CD8-positive, alpha-beta memory T cell (primary cell): ENCODE data around the gene CASP3. TPM values are rescaled to one million over a fixed set of nuclear protein-coding genes. Genes with fewer than 3 reads are reported as not detected.
"Not testable (repeated sequence)": the region's sequence is repeated elsewhere in the genome, so short reads cannot be mapped to it uniquely, and the experiment has no call there.

Experiments
- CTCF ChIA-PET: fragments of 350-600 bp; sonication (Branson Sonifier 250); formaldehyde crosslinking; loops from one replicate; lab custom pipeline; 2021; ENCODE audit warnings: antibody characterized with exemption; lab: Charles Lee
- POLR2A ChIA-PET: fragments of 350-600 bp; sonication (Branson Sonifier 250); formaldehyde crosslinking; loops from one replicate; lab custom pipeline; 2021; ENCODE audit warnings: antibody characterized with exemption; lab: Charles Lee
- DNase-seq, 5 donors: peaks; one replicate each; pipeline versions ENCODE4 v3.0.0 to v3.0.0-alpha.2; 2020 to 2022; ENCODE audit warnings: mixed read lengths in 1 of 5
- H3K27ac ChIP-seq: one replicate; pipeline ENCODE4 v1.7.0; 2013; ENCODE audit warnings: low read depth, mild to moderate bottlenecking, low read length, moderate library complexity
- H3K27me3 ChIP-seq: 2 replicates; pipeline ENCODE4 v1.7.0; 2013; ENCODE audit warnings: low read length, mild to moderate bottlenecking; ENCODE audit not compliant: insufficient read depth, poor library complexity, severe bottlenecking
- H3K36me3 ChIP-seq: 2 replicates; pipeline ENCODE4 v1.7.0; 2013; ENCODE audit warnings: mild to moderate bottlenecking, low read length, moderate library complexity; ENCODE audit not compliant: insufficient read depth
- H3K4me1 ChIP-seq: 2 replicates; pipeline ENCODE4 v1.7.0; 2013; ENCODE audit warnings: mild to moderate bottlenecking, low read length, moderate library complexity; ENCODE audit not compliant: insufficient read depth
- H3K4me3 ChIP-seq: 2 replicates; pipeline ENCODE4 v1.7.0; 2013; ENCODE audit warnings: mild to moderate bottlenecking, low read length
- H3K9me3 ChIP-seq: 2 replicates; pipeline ENCODE4 v1.7.0; 2013; ENCODE audit warnings: mild to moderate bottlenecking, low read length
- H3K27ac Mint-ChIP-seq, 8 donors: one replicate each; pipeline ENCODE4 v1.8.0; 2020 to 2021; ENCODE audit warnings: mixed read lengths in 8 of 8, mild to moderate bottlenecking in 6 of 8, inconsistent platforms in 3 of 8, moderate library complexity in 3 of 8
- H3K27me3 Mint-ChIP-seq, 2 donors: one replicate each; pipeline ENCODE4 v1.8.0; 2020 to 2021; ENCODE audit warnings: mixed read lengths in 2 of 2, mild to moderate bottlenecking in 1 of 2, moderate library complexity in 1 of 2
- H3K36me3 Mint-ChIP-seq, 3 donors: one replicate each; pipeline ENCODE4 v1.8.0; 2020 to 2021; ENCODE audit warnings: mixed read lengths in 3 of 3, inconsistent platforms in 1 of 3, mild to moderate bottlenecking in 1 of 3
- H3K4me1 Mint-ChIP-seq, 3 donors: one replicate each; pipeline ENCODE4 v1.8.0; 2020 to 2021; ENCODE audit warnings: mixed read lengths in 3 of 3, inconsistent platforms in 1 of 3, mild to moderate bottlenecking in 1 of 3
- H3K4me3 Mint-ChIP-seq, 7 donors: one replicate each; pipeline ENCODE4 v1.8.0; 2020 to 2021; ENCODE audit warnings: mixed read lengths in 7 of 7, mild to moderate bottlenecking in 6 of 7, moderate library complexity in 4 of 7, inconsistent platforms in 2 of 7
- H3K9me3 Mint-ChIP-seq, 5 donors: one replicate each; pipeline ENCODE4 v1.8.0; 2020 to 2022; ENCODE audit warnings: mixed read lengths in 5 of 5, mild to moderate bottlenecking in 3 of 5, moderate library complexity in 2 of 5, inconsistent platforms in 1 of 5
- polyA plus RNA-seq: library from polyadenylated mRNA; unstranded; fragments of 300-500 nt; fragmentation: Illumina TruSeq; gene quantifications from one replicate; pipeline ENCODE4 v1.2.3, GENCODE V29; 2021
- total RNA-seq, 2 experiments: library from RNA; stranded (reverse); gene quantifications; one replicate each; pipeline ENCODE4 v1.2.3, GENCODE V29; 2021

Gene CASP3
- total and polyA plus RNA-seq, 3 experiments from 2014 or later: 7.1 to 77.1 (median 75.1) TPM

GRCh38 chr4:184660978-184661377 lies 11.7 kb upstream of the CASP3 start:
- no peak overlapping the region for H3K27ac Mint-ChIP-seq
- Histone ChIP-seq H3K9me3 (no peaks in the 10 kb centered on the region), H3K36me3 (no peaks in the 10 kb centered on the region), H3K4me3 (no peak overlapping the region), H3K27ac (no peak overlapping the region), H3K4me1 (no peaks in the 10 kb centered on the region), H3K27me3 (no peaks in the 10 kb centered on the region)
- ChIA-PET POLR2A (no interaction called here), CTCF (no interaction called here)
- peaks cover 6 to 36% (median 7%) of the 10 kb centered on the region in 3 donors for H3K36me3 Mint-ChIP-seq
- DNase-seq: no peak
- H3K4me1 Mint-ChIP-seq: peaks cover 0 to 6% (median 0%) of the 10 kb centered on the region in 3 donors
- H3K27me3 Mint-ChIP-seq: no peaks in the 10 kb centered on the region
- H3K4me3 Mint-ChIP-seq: no peak overlapping the region
- H3K9me3 Mint-ChIP-seq: no peaks in the 10 kb centered on the region

GRCh38 chr4:184657820-184658219 lies 8.6 kb upstream of the CASP3 start:
- Mint-ChIP-seq H3K4me1 (peaks cover 0 to 13% (median 5%) of the 10 kb centered on the region in 3 donors), H3K36me3 (peaks cover 6 to 39% (median 8%) of the 10 kb centered on the region in 3 donors)
- POLR2A ChIA-PET: interaction anchor here (0.7 kb wide), 1 partner anchor 9 kb away, joined by 3 read pairs; no protein-coding TSS in a partner anchor
- H3K27ac Mint-ChIP-seq, H3K9me3 ChIP-seq, H3K36me3 ChIP-seq, H3K4me3 ChIP-seq, CTCF ChIA-PET, H3K27me3 ChIP-seq, H3K4me1 ChIP-seq, H3K27ac ChIP-seq, DNase-seq, H3K27me3 Mint-ChIP-seq, H3K4me3 Mint-ChIP-seq, H3K9me3 Mint-ChIP-seq: not testable (repeated sequence)

GRCh38 chr4:184657144-184657543 lies 7.9 kb upstream of the CASP3 start:
- H3K27me3 Mint-ChIP-seq: no peaks in the 10 kb centered on the region
- no peaks in the 10 kb centered on the region for H3K9me3 Mint-ChIP-seq
- DNase-seq: no peak
- peaks cover 6 to 39% (median 8%) of the 10 kb centered on the region in 3 donors for H3K36me3 Mint-ChIP-seq
- ChIA-PET CTCF (no interaction called here), POLR2A (interaction anchor here (0.7 kb wide), 1 partner anchor 9 kb away, joined by 3 read pairs; no protein-coding TSS in a partner anchor)
- Histone ChIP-seq H3K4me3 (no peak overlapping the region), H3K4me1 (no peaks in the 10 kb centered on the region), H3K27me3 (no peaks in the 10 kb centered on the region), H3K9me3 (no peaks in the 10 kb centered on the region), H3K36me3 (no peaks in the 10 kb centered on the region), H3K27ac (no peak overlapping the region)
- peaks cover 1 to 15% (median 6%) of the 10 kb centered on the region in 3 donors for H3K4me1 Mint-ChIP-seq
- H3K4me3 Mint-ChIP-seq: no peak overlapping the region
- peak overlapping the region in 1 of 8 donors; percentile 15 for H3K27ac Mint-ChIP-seq

- Histone ChIP-seq H3K36me3 (no peaks in the 10 kb centered on the region), H3K9me3 (no peaks in the 10 kb centered on the region), H3K4me1 (peaks cover 3% of the 10 kb centered on the region), H3K4me3 (no peak overlapping the region), H3K27ac (no peak overlapping the region), H3K27me3 (no peaks in the 10 kb centered on the region)
- Mint-ChIP-seq H3K36me3 (peaks cover 6 to 35% (median 8%) of the 10 kb centered on the region in 3 donors), H3K27ac (no peak overlapping the region), H3K4me1 (peaks cover 6 to 21% (median 10%) of the 10 kb centered on the region in 3 donors), H3K27me3 (no peaks in the 10 kb centered on the region), H3K9me3 (no peaks in the 10 kb centered on the region), H3K4me3 (no peak overlapping the region)
- ChIA-PET CTCF (interaction anchor here (1.3 kb wide), 1 partner anchor 12 kb away, joined by 5 read pairs; no protein-coding TSS in a partner anchor), POLR2A (no interaction called here)
- DNase-seq: no peak
Measured at GRCh38 chr4:184655889-184656869, 6.9 kb upstream of the CASP3 start.

- Histone ChIP-seq H3K36me3 (no peaks in the 10 kb centered on the region), H3K9me3 (no peaks in the 10 kb centered on the region), H3K4me1 (peaks cover 13% of the 10 kb centered on the region), H3K27ac (no peak overlapping the region), H3K27me3 (no peaks in the 10 kb centered on the region), H3K4me3 (no peak overlapping the region)
- Mint-ChIP-seq H3K4me3 (peak overlapping the region in 1 of 7 donors; percentile 22), H3K27me3 (no peaks in the 10 kb centered on the region), H3K4me1 (peaks cover 17 to 33% (median 20%) of the 10 kb centered on the region in 3 donors), H3K27ac (peak overlapping the region in 1 of 8 donors; percentile 59), H3K36me3 (peaks cover 4 to 26% (median 6%) of the 10 kb centered on the region in 3 donors), H3K9me3 (no peaks in the 10 kb centered on the region)
- CTCF ChIA-PET: interaction anchor here (1.0 kb wide), 1 partner anchor 81 kb away, joined by 3 read pairs; no protein-coding TSS in a partner anchor
- POLR2A ChIA-PET: interaction anchor here (0.6 kb wide), 2 partner anchors 10 to 13 kb away, joined by 3 to 5 read pairs; no protein-coding TSS in a partner anchor
- DNase-seq: no peak
Measured at GRCh38 chr4:184653650-184654049, 4.4 kb upstream of the CASP3 start.

GRCh38 chr4:184652681-184653080 lies 3.4 kb upstream of the CASP3 start:
- CTCF ChIA-PET, H3K4me3 ChIP-seq, H3K9me3 Mint-ChIP-seq, H3K27me3 ChIP-seq, H3K9me3 ChIP-seq, H3K27ac ChIP-seq, H3K27me3 Mint-ChIP-seq, POLR2A ChIA-PET, H3K36me3 ChIP-seq, DNase-seq: not testable (repeated sequence)
- Mint-ChIP-seq H3K4me1 (peaks cover 25 to 42% (median 27%) of the 10 kb centered on the region in 3 donors), H3K4me3 (peak overlapping the region in 1 of 7 donors; percentile 57), H3K36me3 (peaks cover 4 to 33% (median 6%) of the 10 kb centered on the region in 3 donors), H3K27ac (peak overlapping the region in 1 of 8 donors; percentile 36)
- peaks cover 17% of the 10 kb centered on the region for H3K4me1 ChIP-seq

GRCh38 chr4:184651899-184652298 lies 2.7 kb upstream of the CASP3 start:
- Histone ChIP-seq H3K27me3 (no peaks in the 10 kb centered on the region), H3K36me3 (no peaks in the 10 kb centered on the region), H3K27ac (no peak overlapping the region), H3K4me1 (peaks cover 25% of the 10 kb centered on the region), H3K4me3 (no peak overlapping the region), H3K9me3 (no peaks in the 10 kb centered on the region)
- H3K27ac Mint-ChIP-seq: peak overlapping the region in 4 of 8 donors; percentile 3 to 68 (median 20)
- peaks cover 33 to 49% (median 35%) of the 10 kb centered on the region in 3 donors for H3K4me1 Mint-ChIP-seq
- no peak for DNase-seq
- H3K36me3 Mint-ChIP-seq: peaks cover under 1 to 30% (median 1%) of the 10 kb centered on the region in 3 donors
- H3K4me3 Mint-ChIP-seq: peak overlapping the region in 1 of 7 donors; percentile 25
- no peaks in the 10 kb centered on the region for H3K9me3 Mint-ChIP-seq
- CTCF ChIA-PET: no interaction called here
- POLR2A ChIA-PET: no interaction called here
- no peaks in the 10 kb centered on the region for H3K27me3 Mint-ChIP-seq
